SK-N-SH (cell line): Measurements from ENCODE around the gene RRBP1. TPM values are rescaled to one million over a fixed set of nuclear protein-coding genes. Genes with fewer than 3 reads are reported as not detected.

ENCODE experiments used
- CTCF ChIA-PET: fragments of 300-600, 350-600 bp; formaldehyde crosslinking; extraction: SDS; loops from one replicate; lab custom pipeline; 2021; lab: Yijun Ruan, JAX
- POLR2A ChIA-PET: fragments of 350-600 bp; sonication (Branson Sonifier 250); formaldehyde crosslinking; extraction: SDS; loops from one replicate; lab custom pipeline; 2020; ENCODE audit warnings: antibody characterized with exemption, inconsistent platforms; lab: Yijun Ruan, JAX
- DNase-seq: peaks from one replicate; pipeline ENCODE4 v3.0.0; 2012
- H2AFZ ChIP-seq: fragments of 200-600 bp; sonication (generic); 2 replicates; pipeline ENCODE4 v1.8.1; 2016; ENCODE audit warnings: antibody characterized with exemption, mild to moderate bottlenecking, low read depth
- H3F3A ChIP-seq: fragments of 200-600 bp; sonication (generic); replicated peaks from 2 replicates; pipeline ENCODE3; 2016; ENCODE audit warnings: antibody characterized with exemption, mild to moderate bottlenecking; ENCODE audit not compliant: insufficient read depth
- H3K27ac ChIP-seq, 2 experiments: fragments of 200-500 bp in 1 of 2; fragments of 200-600 bp in 1 of 2; sonication (Bioruptor generic) in 1 of 2; sonication (generic), shearing (Covaris generic) in 1 of 2; 2 replicates each; pipeline versions ENCODE4 v1.5.1 to v1.6.1; 2014 to 2016; ENCODE audit warnings: low read depth in 2 of 2, inconsistent platforms in 1 of 2, low read length in 1 of 2, mild to moderate bottlenecking in 1 of 2, mixed read lengths in 1 of 2
- H3K27me3 ChIP-seq: fragments of 200-600 bp; sonication (generic), shearing (Covaris generic); 2 replicates; pipeline ENCODE4 v1.6.1; 2016; ENCODE audit warnings: mixed run types; ENCODE audit not compliant: insufficient read depth
- H3K36me3 ChIP-seq, 2 experiments: fragments of 200-500 bp in 1 of 2; fragments of 200-600 bp in 1 of 2; sonication (Bioruptor generic) in 1 of 2; sonication (generic) in 1 of 2; replicated peaks in 1 of 2; 2 replicates each; pipeline versions ENCODE3 to v1.5.1; 2014 to 2016; ENCODE audit warnings: low read length in 1 of 2, mild to moderate bottlenecking in 1 of 2; ENCODE audit not compliant: insufficient read depth in 2 of 2, control insufficient read depth in 1 of 2
- H3K4me1 ChIP-seq, 2 experiments: fragments of 200-500 bp in 1 of 2; fragments of 200-600 bp in 1 of 2; sonication (Bioruptor generic) in 1 of 2; sonication (generic), shearing (Covaris generic) in 1 of 2; 2 replicates each; pipeline versions ENCODE4 v1.5.1 to v1.6.1; 2014 to 2016; ENCODE audit warnings: low read depth in 1 of 2, low read length in 1 of 2, mixed run types in 1 of 2; ENCODE audit not compliant: insufficient read depth in 2 of 2, control insufficient read depth in 1 of 2
- H3K4me2 ChIP-seq: fragments of 200-600 bp; sonication (generic), shearing (Covaris generic); 2 replicates; pipeline ENCODE4 v1.6.1; 2017; ENCODE audit warnings: mixed run types
- H3K4me3 ChIP-seq, 2 experiments: fragments of 200-500 bp in 1 of 2; fragments of 200-600 bp in 1 of 2; sonication (Bioruptor generic) in 1 of 2; sonication (generic), shearing (Covaris generic) in 1 of 2; 2 replicates each; pipeline versions ENCODE4 v1.5.1 to v1.8.1; 2014 to 2016; ENCODE audit warnings: low read depth in 2 of 2, inconsistent platforms in 1 of 2, low read length in 1 of 2, mild to moderate bottlenecking in 1 of 2, mixed read lengths in 1 of 2, moderate library complexity in 1 of 2
- H3K79me2 ChIP-seq: fragments of 200-600 bp; sonication (generic); 2 replicates; pipeline ENCODE4 v1.8.1; 2017; ENCODE audit warnings: mild to moderate bottlenecking; ENCODE audit not compliant: insufficient read depth
- H3K9ac ChIP-seq: fragments of 200-600 bp; sonication (generic); 2 replicates; pipeline ENCODE4 v1.6.1; 2017; ENCODE audit warnings: mixed run types
- H3K9me2 ChIP-seq: fragments of 200-600 bp; sonication (generic); 2 replicates; pipeline ENCODE4 v1.6.1; 2017; ENCODE audit warnings: mixed run types
- H3K9me3 ChIP-seq: fragments of 200-600 bp; sonication (generic); 2 replicates; pipeline ENCODE4 v1.6.1; 2017; ENCODE audit warnings: mixed run types, mild to moderate bottlenecking, moderate library complexity
- H4K20me1 ChIP-seq: fragments of 200-600 bp; sonication (generic); 2 replicates; pipeline ENCODE4 v1.6.1; 2017; ENCODE audit warnings: mild to moderate bottlenecking, mixed run types; ENCODE audit not compliant: insufficient read depth
- RCOR1 ChIP-seq: fragments of 150-350 bp; IDR thresholded peaks from 2 replicates; pipeline ENCODE4 v1.6.1; 2017; ENCODE audit warnings: antibody characterized with exemption, low read length
- REST ChIP-seq: IDR thresholded peaks from 2 replicates; pipeline ENCODE4 v1.6.1; 2012; ENCODE audit warnings: mild to moderate bottlenecking, low read depth, low read length, moderate library complexity
- TAF1 ChIP-seq: IDR thresholded peaks from 2 replicates; pipeline ENCODE4 v1.6.1; 2012; ENCODE audit warnings: low read depth, mild to moderate bottlenecking, low read length, moderate library complexity, borderline replicate concordance
- TEAD4 ChIP-seq: IDR thresholded peaks from 2 replicates; pipeline ENCODE4 v1.4.0; 2012; ENCODE audit warnings: mild to moderate bottlenecking, borderline replicate concordance; ENCODE audit not compliant: insufficient read depth
- WGBS: methylation state at CpG from one replicate; pipeline ENCODE4 v1.1.6; 2017; ENCODE audit warnings: low lambda C conversion rate; 5-methylcytosine and 5-hydroxymethylcytosine counted together
- polyA plus RNA-seq, 3 experiments: library from polyadenylated mRNA; depleted of rRNA; stranded (reverse); fragments of >200 nt; gene quantifications; 2 replicates each; pipeline ENCODE4 v1.2.3, GENCODE V29; 2012
- TF ChIP-seq, protein P1 (sequence below): fragments of 150-350 bp; IDR thresholded peaks from 2 replicates; pipeline ENCODE4 v1.6.1; 2016; ENCODE audit warnings: mild to moderate bottlenecking, low read depth, low read length

The RRBP1 gene
- polyA plus RNA-seq, 1 of the 3 experiments (the other 2 are of a cell fraction) = 50.2 TPM

DNA sequence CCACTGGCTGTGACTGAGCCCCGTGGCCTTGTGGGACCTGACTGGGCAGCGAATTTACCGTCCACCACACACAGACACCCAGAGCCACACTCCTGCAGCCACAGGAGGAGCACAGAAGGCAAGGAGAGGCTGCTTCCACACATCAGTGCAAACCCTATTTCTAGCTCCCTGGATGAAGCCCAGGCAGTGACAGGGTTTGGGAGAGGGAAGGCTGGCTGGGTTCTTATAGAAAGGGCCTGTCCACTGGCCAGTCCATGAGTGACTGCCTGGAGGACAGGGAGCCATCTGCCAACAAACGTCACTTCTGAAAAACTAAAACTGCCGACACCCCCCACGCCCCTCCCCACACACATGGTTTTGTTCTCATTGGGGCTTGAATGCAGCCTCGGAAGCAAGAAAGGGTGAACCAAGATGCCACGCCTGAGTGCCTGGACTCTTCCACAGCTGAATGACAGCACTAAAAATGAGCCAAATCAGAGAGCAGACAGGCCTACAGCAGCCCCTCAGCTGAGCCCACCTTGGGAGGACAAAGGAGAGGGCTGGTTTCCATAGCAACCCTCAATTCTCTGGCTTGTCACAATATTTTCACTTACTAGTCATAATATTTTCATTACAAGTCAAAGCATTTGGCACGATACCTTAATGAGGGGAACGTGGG, 38.4 kb downstream of the RRBP1 start:
- ChIA-PET CTCF (interaction anchor here (1.7 kb wide), 1 partner anchor 12 kb away, joined by 5 read pairs; no protein-coding TSS in a partner anchor), POLR2A (interaction anchor here (0.6 kb wide), 1 partner anchor 12 kb away, joined by 3 read pairs; no protein-coding TSS in a partner anchor)
- H3K36me3 ChIP-seq = peaks cover 5 to 34% of the 10 kb centered on the region in 2 experiments

More for the DNA sequence above, 38.4 kb downstream of the RRBP1 start:
- WGBS = 91% methylated on average over 9 of the region's 10 CpGs
- DNase-seq = no peak
- Histone ChIP-seq H4K20me1 (peaks cover 77% of the 10 kb centered on the region), H3K4me2 (no peak overlapping the region), H3K9me3 (no peaks in the 10 kb centered on the region), H3K9me2 (no peaks in the 10 kb centered on the region), H3K9ac (no peak overlapping the region), H3K79me2 (peaks cover 78% of the 10 kb centered on the region), H2AFZ (no peak overlapping the region)
- TF ChIP-seq REST (no peak), RCOR1 (no peak), TAF1 (no peak), TEAD4 (no peak)
- TF ChIP-seq, protein P1, sequence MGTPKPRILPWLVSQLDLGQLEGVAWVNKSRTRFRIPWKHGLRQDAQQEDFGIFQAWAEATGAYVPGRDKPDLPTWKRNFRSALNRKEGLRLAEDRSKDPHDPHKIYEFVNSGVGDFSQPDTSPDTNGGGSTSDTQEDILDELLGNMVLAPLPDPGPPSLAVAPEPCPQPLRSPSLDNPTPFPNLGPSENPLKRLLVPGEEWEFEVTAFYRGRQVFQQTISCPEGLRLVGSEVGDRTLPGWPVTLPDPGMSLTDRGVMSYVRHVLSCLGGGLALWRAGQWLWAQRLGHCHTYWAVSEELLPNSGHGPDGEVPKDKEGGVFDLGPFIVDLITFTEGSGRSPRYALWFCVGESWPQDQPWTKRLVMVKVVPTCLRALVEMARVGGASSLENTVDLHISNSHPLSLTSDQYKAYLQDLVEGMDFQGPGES = no peak
- TF ChIP-seq, all 33 proteins: peak for 0
- H3K27me3 ChIP-seq = no peaks in the 10 kb centered on the region
- H3K4me1 ChIP-seq = peaks cover 0 to 31% of the 10 kb centered on the region in 2 experiments; a peak in 1 of 4 replicates
- H3F3A ChIP-seq = no peaks in the 10 kb centered on the region
- H3K27ac ChIP-seq = no peak overlapping the region
- H3K4me3 ChIP-seq = no peak overlapping the region
